ENCODE measurements around the gene C5orf15.

DNA sequence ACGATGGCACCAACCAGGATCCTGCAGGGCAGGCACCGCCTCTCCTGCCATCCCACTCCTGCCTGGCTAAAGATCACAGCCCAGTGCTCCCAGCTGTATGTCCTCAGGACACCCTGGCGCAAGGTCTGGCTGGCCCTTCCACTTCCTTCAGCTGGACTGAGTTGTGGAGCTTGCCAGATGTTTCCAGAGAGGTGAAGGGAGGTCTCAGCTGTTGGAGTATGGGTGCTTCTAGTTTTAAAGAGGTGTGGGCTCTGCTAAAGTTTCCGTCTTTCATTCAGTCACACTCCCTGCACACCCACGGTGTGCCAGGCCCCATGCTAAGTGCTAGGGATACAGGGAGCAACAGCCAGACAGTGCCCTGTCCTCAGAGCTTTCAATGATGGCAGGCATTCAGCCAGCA, 34.1 kb downstream of the C5orf15 start:
- TF ChIP-seq, protein P1, sequence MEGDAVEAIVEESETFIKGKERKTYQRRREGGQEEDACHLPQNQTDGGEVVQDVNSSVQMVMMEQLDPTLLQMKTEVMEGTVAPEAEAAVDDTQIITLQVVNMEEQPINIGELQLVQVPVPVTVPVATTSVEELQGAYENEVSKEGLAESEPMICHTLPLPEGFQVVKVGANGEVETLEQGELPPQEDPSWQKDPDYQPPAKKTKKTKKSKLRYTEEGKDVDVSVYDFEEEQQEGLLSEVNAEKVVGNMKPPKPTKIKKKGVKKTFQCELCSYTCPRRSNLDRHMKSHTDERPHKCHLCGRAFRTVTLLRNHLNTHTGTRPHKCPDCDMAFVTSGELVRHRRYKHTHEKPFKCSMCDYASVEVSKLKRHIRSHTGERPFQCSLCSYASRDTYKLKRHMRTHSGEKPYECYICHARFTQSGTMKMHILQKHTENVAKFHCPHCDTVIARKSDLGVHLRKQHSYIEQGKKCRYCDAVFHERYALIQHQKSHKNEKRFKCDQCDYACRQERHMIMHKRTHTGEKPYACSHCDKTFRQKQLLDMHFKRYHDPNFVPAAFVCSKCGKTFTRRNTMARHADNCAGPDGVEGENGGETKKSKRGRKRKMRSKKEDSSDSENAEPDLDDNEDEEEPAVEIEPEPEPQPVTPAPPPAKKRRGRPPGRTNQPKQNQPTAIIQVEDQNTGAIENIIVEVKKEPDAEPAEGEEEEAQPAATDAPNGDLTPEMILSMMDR (IDR thresholded peaks at IDR 0.05) = no peak
- no peak for TF ChIP-seq POLR2A (IDR thresholded peaks at IDR 0.05)
- no peak for TF ChIP-seq EP300 (IDR thresholded peaks at IDR 0.05)
